ENCODE measurements around the gene IFNL4.
"Not testable (repeated sequence)": the region's sequence is repeated elsewhere in the genome, so short reads cannot be mapped to it uniquely, and the experiment has no call there.

IFNL4 gene

DNA sequence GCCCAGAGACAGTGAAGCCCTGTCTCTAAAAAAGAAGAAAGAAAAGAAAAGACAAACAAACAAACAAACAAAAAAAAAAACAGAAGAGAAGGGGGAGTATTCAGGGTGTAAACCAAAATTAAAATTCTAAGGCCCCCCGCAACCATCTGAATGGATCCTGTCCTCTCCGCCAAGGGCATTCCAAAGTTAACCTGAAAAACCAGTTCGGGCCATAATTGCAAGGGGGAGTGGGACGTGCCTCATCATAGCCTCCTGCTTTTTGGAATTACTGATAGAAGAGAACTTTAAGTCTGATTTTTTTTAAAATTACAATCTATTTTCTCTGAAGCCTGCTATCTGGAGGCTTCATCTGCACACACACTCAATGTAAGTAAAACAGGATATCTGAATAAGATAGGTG lies 13.8 kb upstream of the IFNL4 start:
- Histone ChIP-seq H3K27ac (no peak overlapping the region), H3K4me3 (no peak overlapping the region)

DNA sequence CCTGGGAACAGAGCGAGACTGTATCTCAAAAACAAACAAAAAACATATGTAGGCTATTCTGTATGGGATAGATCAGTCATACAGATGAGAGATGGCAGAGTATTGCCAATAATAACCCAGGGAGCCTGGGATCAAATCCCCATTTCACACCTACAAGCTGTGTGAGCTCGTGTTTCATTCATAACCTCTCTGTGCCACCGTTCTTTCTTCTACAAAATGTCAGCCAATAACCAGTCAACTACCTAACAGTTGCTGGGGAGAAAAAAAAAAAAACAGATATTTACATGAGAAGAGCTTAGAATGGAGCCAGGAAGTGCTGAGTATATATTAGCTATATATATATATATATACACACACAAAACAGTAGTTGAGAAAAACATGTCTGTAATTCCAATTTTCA lies 13.0 kb upstream of the IFNL4 start:
- no peak overlapping the region for H3K4me3 ChIP-seq
- H3K27ac ChIP-seq = no peak overlapping the region

DNA sequence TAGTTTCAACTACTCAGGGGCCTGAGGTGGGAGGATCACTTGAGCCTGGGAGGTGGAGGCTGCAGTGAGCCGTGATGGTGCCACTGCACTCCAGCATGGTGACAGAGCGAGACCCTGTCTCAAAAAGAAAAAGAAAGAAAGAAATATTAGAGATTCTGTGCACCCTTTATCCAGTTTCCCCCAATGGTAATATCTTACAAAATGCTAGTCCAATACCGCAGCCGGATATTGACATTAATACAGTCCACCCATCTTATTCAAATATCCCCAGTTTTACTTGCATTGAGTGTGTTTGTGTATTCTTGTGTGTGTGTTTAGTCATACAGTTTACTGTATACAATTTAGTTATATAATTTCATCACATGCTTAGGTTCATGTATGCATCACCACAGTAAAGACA lies 8.6 kb upstream of the IFNL4 start:
- no peak overlapping the region for H3K4me3 ChIP-seq
- H3K27ac ChIP-seq = no peak overlapping the region

DNA sequence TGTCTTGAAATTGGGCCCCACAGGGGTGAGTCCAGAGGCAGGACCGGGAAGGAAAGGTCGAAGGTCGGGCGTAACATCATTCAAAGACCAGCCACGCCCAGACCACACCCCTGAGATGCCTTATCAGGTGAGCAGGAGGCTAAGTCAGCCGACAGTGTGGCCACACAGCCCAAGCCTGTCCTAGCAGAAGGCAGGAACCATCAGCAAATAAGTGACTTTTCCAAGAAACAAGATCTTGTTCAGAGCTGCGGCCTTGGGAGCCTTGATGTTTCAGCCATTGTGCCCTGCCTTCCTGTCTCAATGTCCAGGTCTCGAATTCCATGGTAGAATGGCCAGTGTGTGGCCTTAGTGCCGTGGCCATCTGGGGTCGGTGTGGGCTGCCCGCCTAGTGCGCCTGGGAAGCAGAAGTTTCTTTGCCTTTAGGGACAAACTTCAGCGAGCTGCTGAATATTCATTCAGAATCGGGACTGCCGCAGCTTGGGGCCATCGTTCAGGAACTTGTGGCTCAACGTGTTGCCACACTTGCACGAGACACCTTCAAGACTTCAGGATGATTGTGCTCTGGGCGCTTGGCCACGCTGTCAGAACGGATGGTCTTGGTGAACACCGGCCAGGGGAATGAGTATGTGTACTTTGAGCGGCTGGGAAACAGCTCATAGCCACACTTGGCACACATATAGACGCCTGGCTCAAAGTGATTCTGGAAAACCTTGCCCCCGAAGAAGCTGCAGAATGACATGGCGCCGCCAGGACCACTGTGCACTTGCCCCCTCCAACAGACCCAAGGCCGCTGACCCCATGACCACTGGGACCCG lies 6.1 kb upstream of the IFNL4 start:
- Histone ChIP-seq H3K27ac (no peak overlapping the region), H3K4me3 (no peak overlapping the region)

DNA sequence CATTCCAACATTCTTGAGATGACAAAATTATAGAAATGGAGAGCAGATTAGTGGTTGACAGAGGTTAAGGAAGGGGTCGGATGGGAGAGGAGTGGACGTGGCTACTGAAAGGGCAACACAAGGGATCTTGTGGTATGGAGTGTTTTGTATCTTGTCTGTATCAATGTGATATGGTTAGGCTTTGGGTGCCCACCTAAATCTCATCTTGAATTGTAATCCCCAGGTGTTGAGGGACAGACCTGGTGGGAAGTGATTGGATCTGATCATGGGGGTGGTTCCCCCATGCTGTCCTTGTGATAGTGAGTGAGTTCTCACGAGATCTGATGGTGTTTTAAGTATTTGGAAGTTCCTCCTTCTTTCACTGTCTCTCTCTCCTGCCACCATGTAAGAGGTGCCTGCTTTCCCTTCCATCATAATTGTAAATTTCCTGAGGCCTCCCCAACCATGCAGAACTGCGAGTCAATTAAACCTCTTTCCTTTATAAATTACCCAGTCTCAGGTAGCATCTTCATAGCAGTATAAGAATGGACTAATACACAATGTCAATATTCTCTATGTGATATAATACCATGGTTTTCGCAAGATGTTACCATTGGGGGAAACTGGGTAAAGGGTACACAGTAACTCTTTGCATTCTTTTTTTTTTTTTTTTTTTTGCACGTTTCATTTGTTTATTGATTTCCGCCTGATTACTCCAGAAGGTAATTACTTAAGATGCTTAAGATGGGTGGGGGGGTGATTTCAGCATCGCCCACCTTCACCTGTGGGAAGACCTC lies 4.9 kb upstream of the IFNL4 start:
- Histone ChIP-seq H3K4me3 (no peak overlapping the region), H3K27ac (no peak overlapping the region)

DNA sequence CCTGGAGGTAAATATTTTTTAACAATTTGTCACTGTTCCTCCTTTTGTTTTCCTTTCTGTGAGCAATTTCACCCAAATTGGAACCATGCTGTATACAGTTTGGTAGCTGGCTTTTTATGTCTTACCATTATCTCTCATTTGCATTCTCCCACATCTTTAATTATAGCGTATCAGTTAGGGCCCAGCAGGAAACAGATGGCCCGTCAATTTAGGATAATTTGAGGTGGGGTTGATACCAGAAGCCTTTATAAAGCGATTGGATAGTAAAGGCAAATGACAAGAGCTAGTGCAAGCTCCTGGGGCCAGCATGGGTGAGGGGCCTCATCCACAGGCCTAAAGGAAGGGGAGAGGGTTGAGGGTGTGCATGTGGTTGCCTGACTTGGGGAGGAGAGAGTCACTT lies 3.8 kb upstream of the IFNL4 start:
- H3K4me3 ChIP-seq = no peak overlapping the region
- no peak overlapping the region for H3K27ac ChIP-seq

DNA sequence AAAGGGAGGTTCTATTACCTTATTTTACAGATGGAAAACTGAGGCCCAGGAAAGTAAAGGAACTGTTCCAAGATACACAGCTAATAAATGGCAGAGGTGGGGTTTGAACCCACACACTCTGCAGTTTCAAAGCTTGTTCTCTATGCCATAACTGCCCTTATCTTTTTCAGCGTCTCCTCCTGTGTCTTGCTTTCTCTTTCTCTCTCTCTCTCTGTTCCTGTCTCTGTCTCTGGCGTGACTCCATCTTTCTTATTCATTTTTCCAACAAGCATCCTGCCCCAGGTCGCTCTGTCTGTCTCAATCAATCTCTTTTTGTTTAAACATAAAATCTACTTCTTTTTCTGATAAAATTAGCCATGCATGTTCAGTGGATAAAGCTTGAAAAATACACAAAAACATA lies 3.2 kb upstream of the IFNL4 start:
- Histone ChIP-seq H3K27ac (no peak overlapping the region), H3K4me3 (no peak overlapping the region)

DNA sequence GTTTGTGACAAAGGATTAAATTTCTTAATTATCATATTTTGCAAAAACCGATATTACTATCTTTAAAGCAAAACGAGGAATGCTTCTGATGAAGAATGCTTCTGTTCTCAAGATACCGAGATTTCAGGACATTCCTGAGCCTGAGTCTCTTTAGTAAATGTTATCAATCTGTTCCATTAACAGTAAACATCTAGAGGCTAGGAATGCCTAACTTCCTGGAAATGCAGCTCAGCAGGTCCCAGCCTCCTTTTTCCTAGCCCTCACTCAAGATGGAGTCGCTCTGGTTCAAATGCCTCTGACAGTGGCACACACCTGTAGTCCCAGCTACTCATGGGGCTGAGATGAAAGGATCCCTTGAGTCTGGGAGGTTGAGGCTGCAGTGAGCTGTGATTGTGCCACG lies 2.4 kb upstream of the IFNL4 start:
- Histone ChIP-seq H3K4me3 (no peak overlapping the region), H3K27ac (no peak overlapping the region)

DNA sequence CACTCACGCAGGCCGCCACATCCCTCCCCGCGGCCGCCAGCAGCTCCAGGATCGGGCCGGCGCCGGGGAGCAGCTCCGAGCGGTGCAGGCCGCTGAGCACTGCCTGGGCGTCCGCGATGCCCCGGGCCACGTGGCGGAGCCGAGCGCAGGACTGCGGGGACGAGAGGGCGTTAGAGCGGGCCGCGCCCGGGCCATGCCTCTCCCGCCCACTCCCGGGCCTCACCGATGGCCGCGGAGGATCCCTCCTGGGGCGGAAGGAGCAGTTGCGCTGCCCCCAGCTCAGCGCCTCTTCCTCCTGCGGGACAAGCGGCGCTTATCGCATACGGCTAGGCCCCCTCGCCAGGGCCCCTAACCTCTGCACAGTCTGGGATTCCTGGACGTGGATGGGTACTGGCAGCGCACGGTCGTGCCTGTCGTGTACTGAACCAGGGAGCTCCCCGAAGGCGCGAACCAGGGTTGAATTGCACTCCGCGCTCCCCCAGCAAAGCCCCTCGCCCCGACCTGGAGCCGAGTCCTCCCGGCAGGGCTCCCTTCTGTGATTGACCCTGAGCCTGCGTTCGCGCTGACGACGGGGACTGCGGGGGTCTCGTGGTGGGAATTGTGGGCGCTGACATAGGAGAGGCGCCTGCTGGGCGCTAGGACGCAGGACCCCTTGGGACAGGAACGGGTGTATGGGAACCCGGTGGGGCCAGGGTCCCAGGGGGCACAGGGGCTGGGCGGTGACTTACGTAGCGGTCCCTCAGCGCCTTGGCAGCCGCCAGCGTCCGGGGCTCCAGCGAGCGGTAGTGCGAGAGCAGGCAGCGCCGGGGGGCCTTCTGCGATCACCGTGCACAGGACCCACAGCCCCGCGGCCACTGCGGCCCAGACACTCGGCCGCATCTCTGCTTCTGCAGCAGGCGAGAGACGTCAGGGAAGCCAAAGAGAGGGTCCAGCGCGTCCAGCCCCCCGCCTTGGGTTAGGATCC lies 673 bp downstream of the IFNL4 start:
- Histone ChIP-seq H3K27ac (no peak overlapping the region), H3K4me3 (peak overlapping the region in 1 of 7 experiments; percentile 13)

DNA sequence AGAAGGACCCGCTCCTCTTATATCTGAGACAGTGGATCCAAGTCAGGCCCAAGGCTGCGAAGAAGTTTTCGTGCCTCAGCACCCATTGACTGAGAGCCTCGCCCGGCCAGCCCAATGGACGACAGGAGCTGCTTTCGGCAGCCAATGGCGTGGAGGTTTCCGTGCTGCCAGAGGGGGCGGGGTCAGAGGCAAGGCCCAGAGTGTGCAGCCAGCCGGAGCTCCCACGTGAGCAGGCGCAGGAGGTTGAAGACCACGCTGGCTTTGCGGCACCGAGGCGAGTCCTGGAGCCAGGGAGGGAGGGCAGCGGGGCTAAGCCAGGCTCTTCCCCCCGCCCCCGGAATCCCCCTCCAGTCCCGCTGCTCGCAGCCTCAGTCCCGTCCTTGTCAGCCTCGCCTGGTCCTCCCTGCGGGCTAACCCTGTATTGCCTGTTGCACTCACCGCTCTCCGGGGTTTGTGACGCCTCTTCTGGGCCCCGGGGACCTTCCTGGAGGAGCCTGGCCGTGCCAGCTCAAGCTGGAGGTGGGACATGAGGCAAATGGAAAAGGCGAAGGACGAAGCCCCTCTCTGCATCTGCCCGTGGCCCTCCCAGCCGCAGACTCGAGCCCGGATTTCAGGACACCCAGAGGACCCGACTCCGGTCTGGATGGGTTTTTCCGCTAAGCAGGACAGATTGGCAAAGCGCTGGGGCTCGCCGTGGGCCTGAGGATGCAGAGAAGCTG lies 1.5 kb downstream of the IFNL4 start:
- no peak overlapping the region for H3K4me3 ChIP-seq
- H3K27ac ChIP-seq = no peak overlapping the region

DNA sequence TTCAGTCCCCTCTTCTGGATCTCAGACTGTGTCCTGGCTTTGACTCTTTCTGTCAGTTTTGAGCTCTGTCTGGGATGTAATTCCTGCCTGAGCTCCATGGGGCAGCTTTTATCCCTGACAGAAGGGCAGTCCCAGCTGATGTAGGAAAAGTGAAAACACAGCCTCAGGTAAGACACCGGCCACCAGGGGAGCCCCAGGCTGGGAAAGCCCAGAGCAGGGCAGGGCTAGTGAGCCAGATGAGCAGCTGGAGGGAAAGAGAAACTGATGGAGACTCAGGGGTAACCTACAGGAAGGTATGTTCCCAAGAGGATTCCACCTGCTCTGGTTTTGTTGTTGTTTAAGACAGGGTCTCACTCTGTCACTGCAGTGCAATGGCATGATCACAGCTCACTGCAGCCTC lies 3.5 kb downstream of the IFNL4 start:
- H3K27ac ChIP-seq, H3K4me3 ChIP-seq: not testable (repeated sequence)

DNA sequence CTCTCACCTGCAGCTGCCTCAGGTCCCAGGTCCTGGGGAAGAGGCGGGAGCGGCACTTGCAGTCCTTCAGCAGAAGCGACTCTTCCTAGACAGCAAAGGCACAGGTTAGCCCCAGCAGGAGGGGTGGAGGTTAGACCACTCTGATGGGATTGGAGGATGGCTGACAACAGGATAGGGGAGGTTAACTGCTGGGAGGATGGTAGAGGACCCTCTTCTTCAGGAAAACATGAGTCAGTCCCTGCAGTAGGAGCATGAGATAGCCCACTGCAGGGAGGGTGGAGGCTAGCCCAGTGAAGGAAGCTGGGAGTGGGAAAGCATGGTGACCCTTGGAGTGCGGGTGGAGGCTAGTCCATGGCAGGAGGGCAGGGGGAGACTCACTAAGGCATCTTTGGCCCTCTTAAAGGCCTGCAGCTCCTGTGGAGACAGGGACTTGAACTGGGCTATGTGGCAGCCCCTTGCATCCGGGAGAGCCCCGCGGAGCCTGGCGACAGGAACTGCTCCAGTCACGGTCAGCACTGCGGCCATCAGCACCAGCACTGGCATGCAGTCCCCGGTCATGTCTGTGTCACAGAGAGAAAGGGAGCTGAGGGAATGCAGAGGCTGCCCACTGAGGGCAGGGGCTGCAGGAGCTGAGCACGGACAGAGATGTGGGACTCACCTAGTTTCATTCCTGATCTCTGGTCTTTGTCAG lies 4.1 kb downstream of the IFNL4 start, which contains the start of gene IFNL3:
Gene IFNL3 (minus strand): TSS at position 597 of the 691 bp plus-strand sequence. CDS start 39 bp downstream, at position 558.
- H3K4me3 ChIP-seq, H3K27ac ChIP-seq: not testable (repeated sequence)

DNA sequence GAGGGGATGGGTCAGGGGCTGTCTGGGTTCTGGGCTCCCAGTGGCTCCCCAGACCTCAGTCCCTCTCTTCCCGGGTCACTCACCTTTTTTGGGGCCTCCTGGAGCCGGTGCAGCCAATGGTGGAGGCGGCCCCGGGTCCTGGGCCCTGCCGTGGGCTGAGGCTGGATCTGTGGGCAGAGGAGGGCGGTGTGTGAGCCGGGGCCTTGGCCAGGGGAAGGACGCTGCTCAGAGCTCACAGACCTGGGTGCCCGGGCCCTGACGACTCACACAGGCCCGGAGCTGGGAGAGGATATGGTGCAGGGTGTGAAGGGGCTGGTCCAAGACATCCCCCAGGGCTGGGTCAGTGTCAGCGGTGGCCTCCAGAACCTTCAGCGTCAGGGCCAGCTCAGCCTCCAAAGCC lies 4.9 kb downstream of the IFNL4 start:
- H3K27ac ChIP-seq, H3K4me3 ChIP-seq: not testable (repeated sequence)

DNA sequence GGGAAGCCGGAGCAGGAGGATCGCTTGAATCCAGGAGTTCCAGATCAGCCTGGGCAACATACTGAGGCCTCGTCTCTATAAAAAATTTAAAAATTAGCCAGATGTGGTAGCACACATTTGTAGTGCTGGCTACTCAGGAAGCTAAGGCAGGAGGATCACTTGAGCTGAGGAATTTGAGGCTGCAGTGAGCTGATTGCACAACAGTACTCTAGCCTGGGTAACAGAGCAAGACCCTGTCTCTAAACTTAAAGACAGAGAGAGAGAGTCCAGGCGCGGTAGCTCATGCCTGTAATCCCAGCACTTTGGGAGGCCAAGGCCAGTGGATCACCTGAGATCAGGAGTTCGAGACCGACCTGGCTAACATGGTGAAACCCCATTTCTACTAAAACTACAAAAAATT lies 8.2 kb downstream of the IFNL4 start:
- no peak overlapping the region for H3K27ac ChIP-seq
- no peak overlapping the region for H3K4me3 ChIP-seq

DNA sequence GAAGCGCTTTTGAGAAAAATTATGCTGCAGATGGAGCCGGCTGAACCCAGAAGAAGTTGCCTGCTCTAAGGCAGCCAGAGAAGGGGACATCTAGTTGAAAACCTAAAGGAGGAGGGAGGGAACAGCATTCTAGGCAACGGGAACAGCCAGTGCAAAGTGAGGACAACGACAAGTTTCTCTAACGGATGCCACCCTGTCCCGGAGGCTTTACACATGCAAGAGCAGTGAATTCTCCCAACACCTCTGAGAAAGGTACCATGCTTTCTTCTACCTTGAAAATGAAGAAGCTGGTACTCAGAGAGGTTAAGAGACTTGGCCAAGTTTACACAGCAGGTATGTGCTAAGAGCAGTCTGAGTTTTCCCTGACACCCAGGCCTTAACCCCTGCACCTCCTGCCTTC lies 9.7 kb downstream of the IFNL4 start:
- no peak overlapping the region for H3K27ac ChIP-seq
- no peak overlapping the region for H3K4me3 ChIP-seq

DNA sequence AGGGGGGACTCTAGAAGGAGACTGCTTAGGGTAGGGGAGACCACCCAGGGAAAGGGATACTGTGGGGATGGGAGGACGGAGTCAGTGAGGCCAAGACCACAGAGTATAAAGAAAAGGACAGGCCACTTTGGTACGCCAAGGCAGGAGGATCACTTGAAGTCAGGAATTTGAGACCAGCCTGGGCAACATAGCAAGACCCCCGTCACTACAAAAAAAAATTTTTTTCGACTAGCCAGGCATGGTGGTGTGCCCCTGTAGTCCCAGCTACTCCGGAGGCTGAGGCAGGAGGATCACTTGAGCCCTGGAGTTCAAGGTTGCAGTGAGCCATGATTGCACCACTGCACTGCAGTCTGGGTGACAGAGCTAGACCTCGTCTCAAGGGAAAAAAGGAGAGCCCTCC lies 10.4 kb downstream of the IFNL4 start:
- peak overlapping the region in 2 of 21 experiments; percentile 5 to 10 for H3K27ac ChIP-seq

DNA sequence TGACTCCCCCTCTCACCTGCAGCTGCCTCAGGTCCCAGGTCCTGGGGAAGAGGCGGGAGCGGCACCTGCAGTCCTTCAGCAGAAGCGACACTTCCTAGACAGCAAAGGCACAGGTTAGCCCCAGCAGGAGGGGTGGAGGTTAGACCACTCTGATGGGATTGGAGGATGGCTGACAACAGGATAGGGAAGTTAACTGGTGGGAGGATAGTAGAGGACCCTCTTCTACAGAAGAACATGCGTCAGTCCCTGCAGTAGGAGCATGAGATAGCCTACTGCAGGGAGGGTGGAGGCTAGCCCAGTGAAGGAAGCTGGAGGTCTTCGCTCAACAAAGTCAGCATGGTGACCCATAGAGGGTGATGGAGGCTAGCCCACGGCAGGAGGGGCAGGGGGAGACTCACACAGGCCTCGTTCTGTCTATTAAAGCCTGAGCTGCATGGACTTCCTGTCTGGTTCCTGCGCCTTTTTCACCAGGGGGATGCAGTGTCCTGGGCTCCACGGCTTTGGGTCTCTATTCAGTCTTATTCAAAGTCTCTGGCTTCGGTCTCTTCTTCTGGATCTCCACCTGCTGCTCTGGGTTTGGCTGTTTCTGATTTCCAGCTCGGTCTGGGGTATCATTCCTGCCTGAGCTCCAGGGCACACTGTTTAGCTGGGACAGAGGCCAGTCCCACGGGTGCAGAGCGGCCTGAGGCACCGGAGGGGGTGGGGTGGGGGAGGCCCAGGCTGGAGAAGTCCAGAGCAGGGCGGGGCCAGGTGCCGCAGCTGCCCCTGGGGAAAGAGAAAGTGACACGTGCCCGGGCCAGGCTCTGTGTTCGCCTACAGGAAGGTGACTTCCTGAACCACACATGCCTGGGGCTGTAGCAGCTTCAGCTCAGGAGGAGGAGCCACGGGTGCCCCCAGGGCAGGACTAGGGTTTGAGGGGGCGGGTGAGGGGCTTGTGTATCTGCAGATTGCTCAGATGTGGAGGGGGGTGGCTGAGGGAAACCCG lies 11.2 kb downstream of the IFNL4 start:
- H3K4me3 ChIP-seq = no peak overlapping the region
- H3K27ac ChIP-seq = peak overlapping the region in 2 of 21 experiments; percentile 5 to 10

More for the DNA sequence above, 10.4 kb downstream of the IFNL4 start:
- H3K4me3 ChIP-seq = no peak overlapping the region

DNA sequence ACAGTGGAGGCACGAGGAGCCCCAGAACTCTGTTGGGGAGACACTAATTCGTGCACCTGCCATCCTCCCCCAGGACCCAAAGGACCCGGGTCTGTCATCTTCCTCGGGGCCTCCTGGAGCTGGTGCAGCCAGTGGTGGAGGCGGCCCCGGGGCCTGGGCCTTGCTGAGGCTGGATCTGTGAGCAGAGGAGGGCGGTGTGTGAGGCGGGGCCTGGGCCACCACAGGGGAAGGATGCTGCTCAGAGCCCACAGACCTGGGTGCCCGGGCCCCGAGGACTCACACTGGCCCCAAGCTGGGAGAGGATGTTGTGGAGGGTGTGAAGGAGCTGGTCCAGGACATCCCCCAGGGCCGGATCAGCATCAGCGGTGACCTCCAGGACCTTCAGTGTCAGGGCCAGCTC lies 12.1 kb downstream of the IFNL4 start:
- Histone ChIP-seq H3K27ac (no peak overlapping the region), H3K4me3 (no peak overlapping the region)
